GM06990 (cell line): ENCODE results near the gene CCDC194.

Source experiments
- DNase-seq: peaks from one replicate; pipeline ENCODE4 v3.0.0-alpha.2; 2011; ENCODE audit not compliant: insufficient read length; ENCODE audit errors: extremely low read depth
- H3K27me3 ChIP-seq: replicated peaks from 2 replicates; pipeline ENCODE4 v1.6.0; 2011; ENCODE audit warnings: low read length; ENCODE audit not compliant: control insufficient read depth, insufficient read depth
- H3K36me3 ChIP-seq: 2 replicates; pipeline ENCODE4 v1.5.1; 2011; ENCODE audit warnings: low read length; ENCODE audit not compliant: control insufficient read depth, insufficient read depth
- H3K4me3 ChIP-seq: replicated peaks from 2 replicates; pipeline ENCODE4 v1.5.1; 2011; ENCODE audit warnings: low read depth, mild to moderate bottlenecking, control low read depth, low read length
- CTCF ChIP-seq: IDR thresholded peaks from 2 replicates; pipeline ENCODE4 v1.5.1; 2011; ENCODE audit warnings: low read length, control low read depth, mild to moderate bottlenecking, inconsistent platforms; ENCODE audit not compliant: insufficient read depth, poor library complexity, severe bottlenecking

CCDC194 gene

GRCh38 chr19:17398902-17399527, 5.0 kb upstream of the CCDC194 start:
- DNase-seq, result no peak
- Histone ChIP-seq H3K4me3 (no peak overlapping the region), H3K36me3 (peaks cover 29% of the 10 kb centered on the region), H3K27me3 (no peaks in the 10 kb centered on the region)
- no peak for TF ChIP-seq CTCF

GRCh38 chr19:17394891-17395415, 957 bp upstream of the CCDC194 start:
- Histone ChIP-seq H3K27me3 (no peaks in the 10 kb centered on the region), H3K4me3 (no peak overlapping the region), H3K36me3 (peaks cover 11% of the 10 kb centered on the region)
- TF ChIP-seq CTCF, result peak; percentile 80
- peak; percentile 71 for DNase-seq

- no peak for DNase-seq
- TF ChIP-seq CTCF, result no peak
- Histone ChIP-seq H3K27me3 (no peaks in the 10 kb centered on the region), H3K4me3 (no peak overlapping the region), H3K36me3 (peaks cover 4% of the 10 kb centered on the region)
These were observed 994 bp downstream of the CCDC194 start for GRCh38 chr19:17393002-17393401.

- no peak for TF ChIP-seq CTCF
- Histone ChIP-seq H3K36me3 (no peaks in the 10 kb centered on the region), H3K27me3 (no peaks in the 10 kb centered on the region), H3K4me3 (peak overlapping the region; percentile 28; the same call in 1 of the 2 replicates)
- no peak for DNase-seq
These were observed 2.4 kb downstream of the CCDC194 start for GRCh38 chr19:17391371-17392151.

GRCh38 chr19:17390665-17391370, 3.2 kb downstream of the CCDC194 start:
- peak; percentile 54 for TF ChIP-seq CTCF

More at GRCh38 chr19:17390665-17391370, 3.2 kb downstream of the CCDC194 start:
- peak; percentile 93 for DNase-seq
- H3K4me3 ChIP-seq, result peak overlapping the region; percentile 53
- no peaks in the 10 kb centered on the region for H3K27me3 ChIP-seq
- no peaks in the 10 kb centered on the region for H3K36me3 ChIP-seq
